GM12892 (cell line): ENCODE measurements around the gene ATG10.
A peak's percentile ranks its signal among the peaks of the same experiment; 100 is the strongest.

ENCODE experiments used
- DNase-seq: peaks from one replicate; pipeline ENCODE4 v3.0.0; 2011; ENCODE audit not compliant: insufficient read length
- FAIRE-seq: peaks from 2 replicates; lab custom pipeline; 2011; peaks lifted over from hg19 to GRCh38; lab: Jason Lieb, UNC
- POLR2A ChIP-seq: IDR thresholded peaks from 2 replicates; pipeline ENCODE4 v1.6.1; 2011; ENCODE audit warnings: low read depth, low read length, control low read depth
- POLR2AphosphoS5 ChIP-seq: IDR thresholded peaks from 2 replicates; pipeline ENCODE4 v1.6.1; 2011; ENCODE audit warnings: low read depth, low read length, control low read depth
- TAF1 ChIP-seq: IDR thresholded peaks from 2 replicates; pipeline ENCODE4 v1.6.1; 2011; ENCODE audit warnings: low read depth, mild to moderate bottlenecking, control low read depth, low read length, borderline replicate concordance

The ATG10 gene

DNA sequence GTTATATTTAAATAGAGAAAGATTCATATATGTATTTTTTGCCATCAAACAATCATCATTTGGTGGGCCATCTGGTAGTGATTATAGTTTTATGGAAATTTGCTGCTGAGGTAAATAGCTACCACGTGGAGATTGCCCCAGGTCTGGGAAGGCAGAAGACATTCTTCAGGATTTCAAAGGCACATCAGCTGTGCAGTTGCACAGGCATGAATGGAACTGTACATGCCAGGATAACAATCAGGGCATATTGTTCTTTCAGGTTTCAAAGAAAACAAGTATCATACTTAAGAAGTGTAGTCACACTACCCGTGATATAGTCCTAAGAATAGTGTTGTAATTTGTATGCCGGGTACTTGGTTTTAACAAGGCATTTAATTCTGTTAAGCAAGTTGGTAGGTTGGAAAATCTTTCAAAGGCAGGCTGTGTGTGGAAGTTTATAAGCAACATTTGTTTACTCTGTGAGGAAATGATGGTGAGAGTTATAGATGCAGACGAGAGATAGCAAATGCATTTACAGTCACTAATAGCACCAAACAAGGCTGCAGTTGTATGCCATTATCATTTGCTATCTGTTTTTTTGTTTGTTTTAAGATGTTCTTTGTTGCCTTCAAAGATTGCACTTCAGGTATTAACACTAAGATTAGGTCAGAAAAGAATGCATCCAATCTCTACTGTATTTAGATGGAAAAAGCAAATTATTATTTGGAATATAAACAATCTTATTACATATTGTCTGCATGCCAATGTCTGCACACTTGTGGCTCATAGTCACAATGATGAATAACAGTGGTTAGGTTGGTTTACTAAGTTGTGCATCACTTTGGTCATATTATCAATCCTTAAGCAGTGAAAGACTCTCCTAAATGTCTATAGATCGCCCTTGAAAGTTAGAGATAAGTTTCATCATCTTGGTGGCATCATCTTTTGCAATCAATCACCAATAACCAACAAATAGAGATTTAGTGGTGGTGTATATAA is 251.1 kb downstream of the ATG10 start:
- DNase-seq = no peak
- peak; percentile 51 for FAIRE-seq
- TF ChIP-seq TAF1 (no peak), POLR2A (no peak), POLR2AphosphoS5 (no peak)

DNA sequence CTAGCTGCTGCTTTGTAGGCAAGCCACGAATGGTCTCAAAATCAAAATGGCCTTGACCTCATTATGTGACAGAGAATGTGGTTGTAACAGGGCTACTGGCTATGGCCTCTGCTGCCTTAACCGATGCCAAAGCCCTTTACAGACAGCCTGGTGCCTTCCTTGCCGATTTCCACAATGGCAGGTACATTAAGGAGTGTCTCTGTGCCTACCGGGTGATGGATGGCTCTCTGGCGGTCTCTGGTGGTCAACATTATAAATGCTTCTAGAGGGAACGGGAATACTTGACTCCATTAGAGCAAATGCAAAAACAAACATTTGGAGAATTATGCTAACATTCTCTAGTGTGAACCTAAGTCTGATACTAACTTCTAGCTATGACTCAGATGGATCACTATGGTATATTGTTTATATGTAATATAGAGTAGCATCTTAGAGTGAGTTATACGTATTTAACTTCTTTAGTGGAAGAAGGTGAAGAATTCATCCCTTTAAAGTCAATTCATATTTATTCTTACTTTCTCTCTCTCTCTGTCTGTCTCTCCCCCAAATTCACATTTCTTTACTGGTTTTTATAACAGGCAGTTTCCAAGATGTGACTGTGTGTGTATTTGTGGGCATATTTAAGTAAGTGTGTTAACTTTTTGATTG is 253.8 kb downstream of the ATG10 start:
- TF ChIP-seq POLR2AphosphoS5 (no peak), POLR2A (no peak), TAF1 (no peak)
- FAIRE-seq = peak; percentile 91
- peak; percentile 19 for DNase-seq

DNA sequence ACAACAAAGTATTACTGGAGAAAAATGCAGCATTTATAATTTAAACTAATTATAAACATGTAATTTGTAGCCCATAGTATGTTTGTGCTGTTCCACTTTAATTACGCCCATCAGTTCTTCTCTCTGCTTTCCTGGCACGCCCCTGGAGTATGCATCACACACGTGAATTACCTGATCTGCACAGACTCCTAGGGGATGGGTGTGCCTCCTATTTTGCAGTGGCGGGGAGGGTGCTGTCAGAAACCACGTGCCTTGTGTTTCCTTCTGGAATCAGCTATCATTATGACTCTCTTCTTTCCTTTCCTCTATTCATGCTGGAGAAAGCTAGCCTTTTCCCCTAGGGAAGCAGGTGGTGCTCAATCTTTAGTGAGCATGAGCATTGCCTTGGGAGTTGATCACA is 263.1 kb downstream of the ATG10 start:
- FAIRE-seq = no peak
- no peak for TF ChIP-seq TAF1
- TF ChIP-seq POLR2AphosphoS5 = no peak
- no peak for TF ChIP-seq POLR2A

DNA sequence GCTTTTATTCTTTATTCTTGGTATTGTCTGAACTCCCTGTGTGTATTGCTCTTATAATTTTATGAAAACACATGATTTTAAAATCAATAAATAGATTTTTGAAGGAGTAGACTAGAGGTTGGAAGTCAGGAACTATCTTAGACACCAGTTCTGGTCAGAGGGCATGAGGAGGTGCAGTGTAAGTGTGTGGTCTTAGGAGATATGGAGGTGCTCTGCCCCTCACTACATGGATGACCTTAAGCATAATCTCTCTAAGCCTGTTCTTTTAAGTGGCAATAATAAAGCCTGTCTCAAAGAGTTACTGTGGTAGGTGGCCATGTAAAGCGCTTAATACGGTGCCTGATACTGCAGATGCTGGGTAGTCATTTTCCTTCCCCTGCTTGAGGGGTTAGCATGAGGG is 272.3 kb downstream of the ATG10 start:
- no peak for FAIRE-seq
- no peak for DNase-seq
- no peak for TF ChIP-seq POLR2AphosphoS5
- no peak for TF ChIP-seq TAF1
- TF ChIP-seq POLR2A = no peak

More for the DNA sequence above, 263.1 kb downstream of the ATG10 start:
- DNase-seq = no peak

DNA sequence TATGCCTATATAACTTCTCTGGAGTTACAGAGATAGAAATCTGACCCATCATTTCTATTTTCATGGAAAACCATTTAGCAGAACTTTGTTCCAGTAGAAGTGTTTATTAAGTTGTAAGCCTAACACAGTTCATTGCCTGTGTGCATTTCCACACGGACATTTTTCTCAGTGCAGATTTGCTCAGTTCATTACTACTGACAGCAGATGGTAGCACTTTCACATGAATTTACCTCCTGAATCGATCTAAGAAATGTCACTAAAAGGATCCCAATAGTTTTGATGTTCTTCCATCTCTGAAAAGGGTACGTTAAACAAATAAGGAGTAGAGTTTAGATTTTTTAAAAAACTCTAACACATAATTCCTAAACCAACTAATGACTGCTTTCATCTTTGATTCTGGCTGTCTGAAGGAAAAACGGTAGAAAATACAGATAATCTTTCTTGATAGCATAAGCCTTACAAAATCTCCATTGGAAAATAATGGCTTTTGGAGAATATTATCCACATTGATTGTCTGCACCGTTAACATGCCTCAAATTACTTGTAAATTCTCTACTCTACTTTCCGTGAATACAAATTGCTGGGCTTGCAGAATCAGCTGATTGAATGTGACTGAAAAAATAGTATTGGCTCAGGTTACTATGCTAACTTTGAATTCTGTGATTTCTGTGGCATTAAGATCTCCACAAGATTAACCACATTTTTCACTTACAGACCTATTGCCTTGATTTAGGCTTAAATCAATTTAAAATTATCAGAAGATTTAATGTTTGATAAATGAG is 273.2 kb downstream of the ATG10 start:
- no peak for FAIRE-seq
- DNase-seq = no peak
- TF ChIP-seq POLR2AphosphoS5 (no peak), POLR2A (no peak), TAF1 (no peak)

DNA sequence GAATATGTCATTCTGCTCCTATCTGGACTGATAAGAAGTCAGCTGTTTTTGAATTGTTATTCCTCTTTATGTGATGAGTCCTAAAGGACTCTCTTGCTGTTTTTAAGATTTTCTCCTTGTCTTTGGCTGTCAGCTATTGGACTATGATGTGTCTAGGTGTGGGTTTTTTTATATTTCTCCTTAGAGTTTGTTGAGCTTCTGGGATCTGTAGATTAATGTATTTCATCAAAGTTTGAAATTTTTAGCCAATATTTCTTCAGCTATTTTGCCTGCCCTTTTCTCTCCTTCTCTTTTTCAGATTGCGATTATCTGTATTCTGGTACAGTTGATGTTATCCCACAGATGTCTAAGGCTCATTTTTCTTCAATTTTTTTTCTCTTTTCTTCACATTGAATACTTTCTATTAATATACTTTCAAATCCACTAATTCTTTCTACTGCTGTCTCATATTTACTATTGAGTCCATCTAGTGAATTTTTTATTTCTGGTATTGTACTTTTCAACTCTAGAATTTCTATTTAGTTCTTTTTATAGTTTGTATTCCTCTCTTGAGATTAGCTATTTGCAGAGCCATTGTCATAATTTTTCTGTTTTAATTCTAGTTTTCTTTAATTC is 275.2 kb downstream of the ATG10 start:
- no peak for TF ChIP-seq TAF1
- TF ChIP-seq POLR2A = no peak
- TF ChIP-seq POLR2AphosphoS5 = no peak
- FAIRE-seq (no peak), DNase-seq (no peak)

DNA sequence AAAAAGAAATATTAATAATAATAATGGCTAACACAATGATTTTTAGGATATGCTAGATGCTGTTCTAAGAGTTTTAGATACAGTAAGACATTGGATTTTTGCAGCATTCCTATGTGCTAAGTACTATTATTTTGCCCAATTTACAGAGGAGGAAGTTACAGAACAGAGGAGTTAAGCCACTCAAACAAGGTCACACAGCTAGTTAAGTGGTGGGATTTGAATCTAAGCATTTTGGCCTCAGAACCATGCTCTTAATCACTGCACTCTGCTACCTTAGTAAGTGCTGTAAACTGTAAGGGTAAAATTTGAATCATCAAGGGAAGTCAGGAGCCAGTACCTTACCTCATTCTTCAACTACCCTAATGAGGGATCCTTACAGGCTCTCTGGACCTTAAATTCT is 280.9 kb downstream of the ATG10 start:
- FAIRE-seq (no peak), DNase-seq (no peak)
- TF ChIP-seq POLR2AphosphoS5 = no peak
- TF ChIP-seq TAF1 = no peak
- no peak for TF ChIP-seq POLR2A

DNA sequence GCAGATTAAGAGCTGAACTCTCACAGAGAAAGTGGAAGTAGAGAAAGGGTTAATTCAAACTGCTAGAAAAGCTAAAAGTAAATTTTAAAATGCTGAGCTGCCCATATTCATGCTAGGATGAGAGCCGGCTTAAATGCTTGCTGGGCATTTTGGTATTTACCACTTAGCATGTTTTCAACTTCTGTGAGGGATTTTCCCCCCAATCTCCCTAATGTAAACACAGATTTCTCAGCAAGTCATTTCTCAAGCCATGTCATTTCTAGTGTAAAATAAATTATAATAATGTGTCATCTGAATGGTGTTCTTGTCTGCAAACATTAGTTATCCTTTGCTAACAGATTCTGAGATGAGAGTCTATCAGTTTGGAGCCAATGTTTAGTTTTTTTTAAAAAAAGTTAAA is 284.0 kb downstream of the ATG10 start:
- TF ChIP-seq POLR2A = no peak
- no peak for TF ChIP-seq TAF1
- TF ChIP-seq POLR2AphosphoS5 = no peak
- no peak for FAIRE-seq
- no peak for DNase-seq

DNA sequence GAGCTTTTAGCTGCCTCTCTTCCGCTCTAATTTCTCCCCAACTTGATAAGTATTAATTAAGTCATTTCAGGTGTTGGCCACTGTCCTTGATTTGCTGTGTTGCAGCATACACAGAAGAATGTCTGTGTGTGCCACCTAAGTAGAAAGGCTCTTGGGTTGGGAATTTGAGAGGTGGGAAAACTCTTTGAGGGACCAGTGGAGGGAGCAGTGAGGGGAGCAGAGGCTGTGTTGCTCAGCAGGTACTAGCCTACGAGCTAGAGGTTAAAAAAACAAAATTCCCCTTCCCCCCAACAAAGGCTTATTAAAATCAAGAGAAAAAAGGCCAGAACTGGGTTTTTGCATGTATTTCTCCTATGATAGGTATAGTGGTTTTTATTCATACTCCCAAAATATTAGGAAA is 285.4 kb downstream of the ATG10 start:
- DNase-seq = no peak
- TF ChIP-seq TAF1 (no peak), POLR2AphosphoS5 (no peak), POLR2A (no peak)
- FAIRE-seq = no peak

DNA sequence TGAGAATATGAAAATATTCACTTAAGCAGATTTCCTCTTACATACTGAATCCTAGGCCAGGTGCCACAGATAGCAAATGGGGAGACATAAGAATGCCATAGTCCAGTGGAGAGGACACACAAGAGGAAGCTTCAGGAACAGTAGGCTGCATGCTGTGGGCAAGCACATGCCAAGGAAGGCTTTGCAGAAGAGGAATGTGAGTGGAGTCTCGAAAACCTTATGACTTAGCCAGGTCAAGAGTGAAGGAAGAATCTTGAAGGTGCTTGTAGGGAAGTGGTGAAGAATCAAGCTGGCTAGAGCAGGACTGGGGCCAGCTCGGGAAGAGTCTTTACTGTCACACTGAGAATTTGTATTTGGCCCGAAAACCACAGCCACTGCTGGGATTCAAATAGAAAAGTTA is 285.9 kb downstream of the ATG10 start:
- TF ChIP-seq POLR2A (no peak), TAF1 (no peak), POLR2AphosphoS5 (no peak)
- FAIRE-seq = no peak
- no peak for DNase-seq

DNA sequence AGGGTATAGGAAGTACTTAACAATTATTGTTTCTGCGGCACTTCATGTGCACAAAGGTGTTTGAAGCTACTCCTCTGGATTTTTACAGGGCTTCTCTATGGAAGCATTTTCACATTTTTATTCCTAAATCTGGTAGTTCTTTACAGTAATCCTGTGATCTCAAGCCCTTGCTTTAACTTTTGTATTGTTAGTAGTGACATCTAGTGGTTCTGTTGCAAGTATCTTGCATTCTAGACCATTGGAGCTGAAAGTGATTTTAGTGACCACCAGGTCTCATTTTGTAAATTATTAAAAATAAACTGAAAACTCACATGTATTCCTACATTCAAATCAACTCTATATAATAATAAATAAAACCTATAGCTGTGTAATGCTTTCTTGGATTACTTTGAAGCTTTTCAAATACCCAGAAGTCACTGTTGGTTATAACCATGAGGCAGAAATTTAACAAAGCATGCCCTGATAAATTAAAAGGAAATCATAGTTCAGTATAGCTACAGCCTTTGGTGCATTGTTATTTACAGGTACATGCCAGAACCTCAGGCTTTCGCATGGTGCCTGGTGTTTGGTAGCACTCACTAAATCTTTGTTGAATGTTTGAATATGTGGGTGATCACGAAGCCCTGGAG is 287.5 kb downstream of the ATG10 start:
- DNase-seq (no peak), FAIRE-seq (no peak)
- TF ChIP-seq TAF1 (no peak), POLR2AphosphoS5 (no peak), POLR2A (no peak)
